GM13977 (cell line): ENCODE data around the gene CKAP5.
"Not testable (repeated sequence)": the region's sequence is repeated elsewhere in the genome, so short reads cannot be mapped to it uniquely, and the experiment has no call there.

ENCODE experiments used
- DNase-seq: peaks from one replicate; pipeline ENCODE4 v3.0.0; 2012; ENCODE audit warnings: low spot score
- in situ Hi-C: fragments of 300-500 bp; cut with MboI; formaldehyde crosslinking; loops from one replicate; pipeline ENCODE4 v1.12.0; 2022; ENCODE audit warnings: low sequenced_read_pairs, low pct_unique_long_range_greater_than_20kb, mixed read lengths, inconsistent platforms; ENCODE audit not compliant: unreplicated experiment
- TF ChIP-seq, protein P1 (sequence below): IDR thresholded peaks from 2 replicates; pipeline ENCODE4 v1.5.1; 2012; ENCODE audit warnings: mild to moderate bottlenecking, control low read depth; ENCODE audit not compliant: insufficient read depth; ENCODE audit errors: extremely low read depth, missing control alignments

Gene CKAP5

DNA sequence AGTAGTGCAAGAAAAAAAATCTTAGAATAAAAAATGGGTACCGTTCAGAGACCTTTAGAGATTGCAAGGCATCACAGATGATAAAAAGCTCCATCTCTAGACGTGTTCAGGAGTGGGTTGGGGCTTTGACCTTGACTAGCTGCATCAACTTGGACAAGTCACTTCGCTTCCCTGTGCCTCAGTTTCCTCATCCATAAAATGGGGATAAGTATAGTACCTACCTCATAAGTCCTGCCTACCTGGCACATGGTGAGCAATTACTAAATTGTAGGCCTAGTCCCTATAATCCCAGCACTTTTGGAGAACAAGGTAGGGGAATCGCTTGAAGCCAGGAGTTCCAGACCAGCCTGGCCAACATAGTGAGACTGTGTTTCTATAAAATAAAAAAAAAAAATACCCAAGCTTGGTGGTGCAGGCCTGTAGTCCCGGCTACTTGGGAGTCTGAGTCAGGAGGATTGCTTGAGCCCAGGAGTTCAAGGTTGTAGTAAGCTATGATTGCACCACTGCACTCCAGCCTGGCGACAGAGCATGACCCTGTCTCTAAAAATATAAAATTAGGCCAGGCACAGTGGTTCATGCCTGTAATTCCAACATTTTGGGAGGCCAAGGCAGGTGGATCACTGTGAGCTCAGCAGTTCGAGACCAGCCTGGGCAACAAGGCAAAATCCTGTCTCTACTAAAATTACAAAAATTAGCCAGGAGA is 133.1 kb downstream of the CKAP5 start:
- TF ChIP-seq, protein P1, sequence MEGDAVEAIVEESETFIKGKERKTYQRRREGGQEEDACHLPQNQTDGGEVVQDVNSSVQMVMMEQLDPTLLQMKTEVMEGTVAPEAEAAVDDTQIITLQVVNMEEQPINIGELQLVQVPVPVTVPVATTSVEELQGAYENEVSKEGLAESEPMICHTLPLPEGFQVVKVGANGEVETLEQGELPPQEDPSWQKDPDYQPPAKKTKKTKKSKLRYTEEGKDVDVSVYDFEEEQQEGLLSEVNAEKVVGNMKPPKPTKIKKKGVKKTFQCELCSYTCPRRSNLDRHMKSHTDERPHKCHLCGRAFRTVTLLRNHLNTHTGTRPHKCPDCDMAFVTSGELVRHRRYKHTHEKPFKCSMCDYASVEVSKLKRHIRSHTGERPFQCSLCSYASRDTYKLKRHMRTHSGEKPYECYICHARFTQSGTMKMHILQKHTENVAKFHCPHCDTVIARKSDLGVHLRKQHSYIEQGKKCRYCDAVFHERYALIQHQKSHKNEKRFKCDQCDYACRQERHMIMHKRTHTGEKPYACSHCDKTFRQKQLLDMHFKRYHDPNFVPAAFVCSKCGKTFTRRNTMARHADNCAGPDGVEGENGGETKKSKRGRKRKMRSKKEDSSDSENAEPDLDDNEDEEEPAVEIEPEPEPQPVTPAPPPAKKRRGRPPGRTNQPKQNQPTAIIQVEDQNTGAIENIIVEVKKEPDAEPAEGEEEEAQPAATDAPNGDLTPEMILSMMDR: no peak
- in situ Hi-C loops: no loop called here
- no peak for DNase-seq

DNA sequence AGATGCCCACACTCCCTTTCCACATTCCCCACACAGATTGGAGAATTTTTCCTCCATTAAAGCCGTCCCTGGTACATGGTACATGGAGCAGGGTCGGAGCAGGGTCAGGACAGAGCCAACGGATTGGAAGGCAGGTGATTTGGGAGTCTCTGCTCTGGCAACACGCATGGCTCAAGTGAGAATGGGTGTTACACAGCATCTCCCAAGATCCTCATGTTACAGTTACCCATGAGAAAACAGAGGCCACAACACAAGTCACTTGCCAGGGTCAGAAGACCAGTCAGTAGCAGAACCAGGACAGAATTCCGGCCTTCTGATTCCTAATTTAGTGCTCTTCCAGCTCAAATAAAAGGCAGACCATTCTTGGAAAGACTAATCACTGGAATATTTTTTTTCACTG is 134.8 kb downstream of the CKAP5 start:
- TF ChIP-seq, protein P1: no peak
- in situ Hi-C loops: no loop called here

DNA sequence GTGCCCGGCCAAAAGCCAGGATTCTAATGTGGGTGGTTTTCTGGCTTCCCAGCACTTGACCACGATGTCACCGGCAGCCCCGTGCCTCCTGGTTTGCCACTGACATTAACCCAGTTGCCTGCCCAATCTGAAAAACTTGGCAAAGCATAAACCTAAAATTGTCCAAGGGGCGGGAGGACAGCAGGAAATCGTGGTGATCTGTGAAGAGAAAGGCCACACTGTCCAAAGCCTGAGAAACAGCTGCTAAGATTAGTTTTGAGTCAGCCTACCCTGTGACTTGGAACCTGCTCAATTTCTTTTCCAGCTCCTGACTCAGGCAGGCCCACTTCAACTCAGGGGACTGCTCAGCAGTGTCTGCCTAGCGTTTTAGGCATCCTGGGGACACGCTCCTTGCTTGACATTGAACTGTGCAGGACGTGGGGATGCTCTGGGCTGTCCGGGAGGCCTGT is 135.2 kb downstream of the CKAP5 start:
- in situ Hi-C loops: no loop called here
- no peak for DNase-seq

More for the DNA sequence above, 134.8 kb downstream of the CKAP5 start:
- DNase-seq: no peak

DNA sequence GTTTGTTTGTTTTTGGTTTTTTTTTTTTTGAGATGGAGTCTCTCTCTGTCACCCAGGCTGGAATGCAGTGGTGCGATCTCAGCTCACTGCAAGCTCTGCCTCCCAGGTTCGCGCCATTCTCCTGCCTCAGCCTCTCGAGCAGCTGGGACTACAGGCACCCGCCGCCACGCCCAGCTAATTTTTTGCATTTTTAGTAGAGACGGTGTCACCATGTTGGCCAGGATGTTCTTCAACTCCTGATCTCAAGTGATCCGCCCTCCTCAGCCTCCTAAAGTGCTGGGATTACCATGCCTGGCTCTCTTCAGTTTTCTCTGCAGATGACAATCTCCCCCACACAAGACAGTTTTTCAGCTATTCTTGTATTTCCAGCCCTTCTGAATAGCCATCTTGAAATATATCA is 136.7 kb downstream of the CKAP5 start:
- DNase-seq, in situ Hi-C loops: not testable (repeated sequence)

More for the DNA sequence above, 135.2 kb downstream of the CKAP5 start:
- TF ChIP-seq, protein P1: no peak

DNA sequence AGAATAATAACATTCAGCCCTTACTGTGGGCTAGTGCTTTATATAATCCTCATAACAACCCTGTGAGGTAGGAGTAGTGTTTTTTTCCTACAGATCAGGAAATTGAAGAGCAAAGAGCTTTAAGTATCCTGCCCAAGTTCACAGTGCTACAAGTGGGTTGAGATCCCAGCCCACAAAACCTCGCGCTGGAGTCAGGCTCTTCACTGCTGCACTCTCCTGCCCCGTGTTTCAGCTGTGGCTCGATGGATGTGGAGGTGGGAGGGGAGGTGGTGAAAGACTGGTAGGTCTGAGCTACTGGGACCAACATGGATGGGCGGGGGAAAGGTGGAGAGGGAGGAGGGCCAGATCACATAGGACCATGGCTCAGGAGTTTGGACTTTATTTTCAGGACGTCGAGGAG is 139.2 kb downstream of the CKAP5 start:
- in situ Hi-C loops: no loop called here
- DNase-seq: no peak
- TF ChIP-seq, protein P1: no peak

DNA sequence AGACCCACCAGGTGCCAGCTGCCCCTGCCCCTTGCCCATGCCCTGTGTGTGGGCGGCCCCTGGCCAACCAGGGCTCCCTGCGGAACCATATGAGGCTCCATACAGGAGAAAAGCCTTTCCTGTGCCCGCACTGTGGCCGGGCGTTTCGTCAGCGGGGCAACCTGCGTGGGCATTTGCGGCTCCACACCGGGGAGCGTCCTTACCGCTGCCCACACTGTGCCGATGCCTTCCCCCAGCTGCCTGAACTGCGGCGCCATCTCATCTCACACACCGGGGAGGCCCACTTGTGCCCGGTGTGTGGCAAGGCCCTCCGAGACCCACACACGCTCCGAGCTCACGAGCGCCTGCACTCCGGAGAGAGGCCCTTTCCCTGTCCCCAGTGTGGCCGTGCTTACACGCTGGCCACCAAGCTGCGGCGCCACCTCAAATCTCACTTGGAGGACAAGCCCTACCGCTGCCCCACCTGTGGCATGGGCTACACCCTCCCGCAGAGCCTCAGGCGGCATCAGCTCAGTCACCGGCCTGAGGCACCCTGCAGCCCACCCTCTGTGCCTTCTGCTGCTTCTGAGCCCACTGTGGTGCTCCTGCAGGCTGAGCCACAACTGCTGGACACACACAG is 140.9 kb downstream of the CKAP5 start:
- TF ChIP-seq, protein P1: no peak
- DNase-seq: no peak
- in situ Hi-C loops: no loop called here

DNA sequence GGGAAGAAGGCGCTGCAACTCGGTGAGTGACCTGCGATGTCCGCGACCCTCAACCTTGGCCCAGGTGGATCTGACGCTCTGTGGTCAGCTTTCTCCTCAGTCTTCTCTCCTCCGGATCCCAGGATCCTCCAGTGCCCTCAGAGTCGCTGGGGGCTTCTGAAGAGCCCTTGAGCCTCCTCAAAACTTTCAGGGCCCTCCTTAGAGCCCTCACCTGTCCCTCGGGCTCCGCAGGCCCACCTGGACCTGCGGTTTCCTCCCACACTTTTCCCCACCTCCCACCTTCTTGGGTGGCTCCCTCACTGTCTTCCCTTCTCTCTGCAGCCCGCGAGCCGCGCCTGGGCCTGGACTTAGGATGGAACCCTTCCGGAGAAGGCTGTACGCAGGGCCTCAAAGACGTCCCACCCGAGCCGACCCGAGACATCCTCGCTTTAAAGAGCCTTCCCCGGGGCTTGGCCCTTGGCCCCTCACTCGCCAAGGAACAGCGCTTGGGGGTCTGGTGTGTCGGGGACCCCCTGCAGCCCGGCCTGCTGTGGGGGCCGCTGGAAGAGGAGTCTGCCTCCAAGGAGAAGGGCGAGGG is 144.9 kb downstream of the CKAP5 start:
- in situ Hi-C loops: no loop called here
- TF ChIP-seq, protein P1: no peak
- DNase-seq: no peak
